ENCODE measurements around the gene APOBR.
"Not testable (repeated sequence)": the region's sequence is repeated elsewhere in the genome, so short reads cannot be mapped to it uniquely, and the experiment has no call there.

Gene APOBR

GRCh38 chr16:28527100-28527785 lies 32.8 kb downstream of the APOBR start:
- not testable (repeated sequence) for DNase-seq

- DNase-seq = no peak
Observed at GRCh38 chr16:28527985-28528384, 33.5 kb downstream of the APOBR start.

- DNase-seq = no peak
Observed at GRCh38 chr16:28528463-28528867, 34.0 kb downstream of the APOBR start.

GRCh38 chr16:28529124-28529523 lies 34.7 kb downstream of the APOBR start:
- no peak for DNase-seq

- no peak for DNase-seq
Observed at GRCh38 chr16:28531777-28532744, 37.6 kb downstream of the APOBR start.

- no peak for DNase-seq
Observed at GRCh38 chr16:28532940-28533647, 38.7 kb downstream of the APOBR start.

GRCh38 chr16:28534542-28535373 lies 40.3 kb downstream of the APOBR start:
- no peak for DNase-seq

GRCh38 chr16:28537076-28537475 lies 42.6 kb downstream of the APOBR start:
- DNase-seq = no peak

- DNase-seq = no peak
Observed at GRCh38 chr16:28537964-28538732, 43.7 kb downstream of the APOBR start.

GRCh38 chr16:28538733-28539596 lies 44.5 kb downstream of the APOBR start, which contains the start of gene NUPR1:
NUPR1 (minus strand) TSS chr16:28538974; CDS start chr16:28538907, 67 bp downstream.
- no peak for DNase-seq

GRCh38 chr16:28540346-28540745 lies 45.9 kb downstream of the APOBR start:
- no peak for DNase-seq

- DNase-seq = no peak
Observed at GRCh38 chr16:28542646-28543045, 48.2 kb downstream of the APOBR start.

- DNase-seq = no peak
Observed at GRCh38 chr16:28543072-28543471, 48.6 kb downstream of the APOBR start.

- DNase-seq = no peak
Observed at GRCh38 chr16:28544998-28545397, 50.6 kb downstream of the APOBR start.

- DNase-seq = not testable (repeated sequence)
Observed at GRCh38 chr16:28545964-28546363, 51.5 kb downstream of the APOBR start.

- no peak for DNase-seq
Observed at GRCh38 chr16:28546626-28547025, 52.2 kb downstream of the APOBR start.

GRCh38 chr16:28548306-28548802 lies 53.9 kb downstream of the APOBR start:
- DNase-seq = no peak
